ENCODE data around the gene OR5K3.

The OR5K3 gene

GRCh38 chr3:98433764-98434163, 43.3 kb downstream of the OR5K3 start:
- TF ChIP-seq EZH2phosphoT487 (IDR thresholded peaks at IDR 0.05; ENCODE audit: low read length) (no peak), CTCF (IDR thresholded peaks at IDR 0.05; ENCODE audit: low read length) (no peak)
- Histone ChIP-seq H3K9ac (ENCODE audit: low read length) (no peak overlapping the region), H3K4me3 (ENCODE audit: low read length) (no peak overlapping the region)

GRCh38 chr3:98434412-98434811, 43.9 kb downstream of the OR5K3 start:
- no peak for DNase-seq
- Histone ChIP-seq H3K27ac (ENCODE audit: low read length) (no peak overlapping the region), H3K79me2 (ENCODE audit: low read length) (no peaks in the 10 kb centered on the region), H3K27me3 (replicated peaks; ENCODE audit: insufficient read depth, low read length) (no peaks in the 10 kb centered on the region), H3K9ac (ENCODE audit: low read length) (no peak overlapping the region), H3K36me3 (replicated peaks; ENCODE audit: insufficient read depth, low read length) (no peaks in the 10 kb centered on the region), H3K9me2 (replicated peaks; ENCODE audit: insufficient read depth, low read length) (no peaks in the 10 kb centered on the region), H3F3A (ENCODE audit: insufficient read depth, low read length) (no peaks in the 10 kb centered on the region), H3K9me3 (replicated peaks; ENCODE audit: insufficient read depth, low read length) (no peaks in the 10 kb centered on the region), H4K20me1 (ENCODE audit: insufficient read depth, low read length) (no peaks in the 10 kb centered on the region), H3K4me3 (ENCODE audit: low read length) (no peak overlapping the region), H2AFZ (ENCODE audit: low read length) (no peak overlapping the region), H3K4me2 (ENCODE audit: low read depth, low read length) (no peak overlapping the region), H3K4me1 (ENCODE audit: low read length) (no peaks in the 10 kb centered on the region)
- TF ChIP-seq CTCF (IDR thresholded peaks at IDR 0.05; ENCODE audit: low read length) (no peak), EZH2phosphoT487 (IDR thresholded peaks at IDR 0.05; ENCODE audit: low read length) (no peak), EZH2 (optimal IDR thresholded peaks at IDR 0.05; ENCODE audit: low read depth, low read length) (no peak)

More at GRCh38 chr3:98433764-98434163, 43.3 kb downstream of the OR5K3 start:
- Histone ChIP-seq H3K27ac (ENCODE audit: low read length) (no peak overlapping the region), H3K9me2 (replicated peaks; ENCODE audit: insufficient read depth, low read length) (no peaks in the 10 kb centered on the region), H4K20me1 (ENCODE audit: insufficient read depth, low read length) (no peaks in the 10 kb centered on the region), H3K79me2 (ENCODE audit: low read length) (no peaks in the 10 kb centered on the region), H3K9me3 (replicated peaks; ENCODE audit: insufficient read depth, low read length) (no peaks in the 10 kb centered on the region), H2AFZ (ENCODE audit: low read length) (no peak overlapping the region), H3K4me1 (ENCODE audit: low read length) (no peaks in the 10 kb centered on the region), H3F3A (ENCODE audit: insufficient read depth, low read length) (no peaks in the 10 kb centered on the region), H3K4me2 (ENCODE audit: low read depth, low read length) (no peak overlapping the region), H3K36me3 (replicated peaks; ENCODE audit: insufficient read depth, low read length) (no peaks in the 10 kb centered on the region), H3K27me3 (replicated peaks; ENCODE audit: insufficient read depth, low read length) (no peaks in the 10 kb centered on the region)
- no peak for DNase-seq

DNA sequence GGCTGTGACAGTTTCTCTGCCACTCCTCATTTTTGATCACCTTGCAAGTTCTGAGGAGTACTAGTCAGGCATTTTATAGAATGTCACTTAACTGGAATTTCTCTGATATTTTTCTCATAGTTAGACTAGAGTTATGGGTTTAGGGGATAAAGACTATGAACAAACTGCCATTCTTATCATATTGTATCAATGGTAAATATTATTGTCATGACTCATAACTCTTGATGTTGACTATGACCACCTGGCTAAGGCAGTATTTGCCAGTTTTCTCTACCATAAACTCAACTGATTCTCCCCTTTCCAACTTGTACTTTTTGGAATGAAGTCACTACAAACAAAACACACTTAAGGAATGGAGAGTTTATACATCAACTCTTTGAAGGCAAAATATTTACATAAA, 49.8 kb downstream of the OR5K3 start:
- Histone ChIP-seq H3K9me3 (replicated peaks; ENCODE audit: insufficient read depth, low read length) (no peaks in the 10 kb centered on the region), H3K36me3 (replicated peaks; ENCODE audit: insufficient read depth, low read length) (no peaks in the 10 kb centered on the region), H3K27me3 (replicated peaks; ENCODE audit: insufficient read depth, low read length) (no peaks in the 10 kb centered on the region), H3K79me2 (ENCODE audit: low read length) (no peaks in the 10 kb centered on the region), H3F3A (ENCODE audit: insufficient read depth, low read length) (no peaks in the 10 kb centered on the region), H3K4me1 (ENCODE audit: low read length) (no peaks in the 10 kb centered on the region), H2AFZ (ENCODE audit: low read length) (no peak overlapping the region), H3K4me3 (ENCODE audit: low read length) (no peak overlapping the region), H3K27ac (ENCODE audit: low read length) (no peak overlapping the region), H3K9me2 (replicated peaks; ENCODE audit: insufficient read depth, low read length) (no peaks in the 10 kb centered on the region), H3K4me2 (ENCODE audit: low read depth, low read length) (no peak overlapping the region), H4K20me1 (ENCODE audit: insufficient read depth, low read length) (no peaks in the 10 kb centered on the region), H3K9ac (ENCODE audit: low read length) (no peak overlapping the region)
- DNase-seq = no peak
- no peak for TF ChIP-seq CTCF (IDR thresholded peaks at IDR 0.05; ENCODE audit: low read length)
- no peak for TF ChIP-seq EZH2phosphoT487 (IDR thresholded peaks at IDR 0.05; ENCODE audit: low read length)
- TF ChIP-seq EZH2 (optimal IDR thresholded peaks at IDR 0.05; ENCODE audit: low read depth, low read length) = no peak
